Peyer's patch (tissue), 4 donors: ENCODE results near the gene GLTP. TPM values are rescaled to one million over a fixed set of nuclear protein-coding genes. Genes with fewer than 3 reads are reported as not detected.

Source experiments
- DNase-seq, 3 donors: peaks; one replicate each; pipeline ENCODE4 v3.0.0-alpha.2; 2017 to 2019
- H3K27ac ChIP-seq, 4 donors: fragments of 200-600 bp; sonication (generic); one replicate each; pipeline ENCODE4 v1.5.1; 2016 to 2019
- H3K27me3 ChIP-seq, 2 donors: fragments of 200-600 bp; sonication (generic); one replicate each; pipeline ENCODE4 v1.5.1; 2019
- H3K36me3 ChIP-seq, 3 donors: fragments of 200-600 bp; sonication (generic); one replicate each; pipeline ENCODE4 v1.5.1; 2016 to 2019
- H3K4me1 ChIP-seq, 4 donors: fragments of 200-600 bp; sonication (generic); one replicate each; pipeline ENCODE4 v1.5.1; 2016 to 2019
- H3K4me3 ChIP-seq, 4 donors: fragments of 200-600 bp; sonication (generic); 1 replicate in 3 of 4; 2 replicates in 1 of 4; pipeline ENCODE4 v1.5.1; 2016 to 2019; ENCODE audit warnings: mild to moderate bottlenecking in 1 of 4
- H3K9me3 ChIP-seq, 4 donors: fragments of 200-600 bp; sonication (generic); one replicate each; pipeline ENCODE4 v1.5.1; 2016 to 2019; ENCODE audit warnings: mild to moderate bottlenecking in 1 of 4
- CTCF ChIP-seq, 6 experiments: fragments of 450-650 bp in 4 of 6; fragments of 200-600 bp in 2 of 6; sonication (generic) in 1 of 6; IDR thresholded peaks; one replicate each; pipeline ENCODE4 v1.5.1; 2017 to 2019; ENCODE audit warnings: antibody characterized with exemption in 6 of 6, mild to moderate bottlenecking in 3 of 6, moderate library complexity in 1 of 6
- POLR2A ChIP-seq, 2 donors: fragments of 450-650 bp; IDR thresholded peaks; one replicate each; pipeline ENCODE4 v1.5.1; 2017; ENCODE audit warnings: antibody characterized with exemption in 2 of 2, mild to moderate bottlenecking in 2 of 2, moderate library complexity in 2 of 2
- total RNA-seq, 4 donors: library from RNA; depleted of rRNA; stranded (reverse); fragments of >200 nt; gene quantifications; one replicate each; pipeline ENCODE4 v1.1.0, GENCODE V29; 2016

GLTP gene
- total RNA-seq, 4 donors from 2014 or later, result 27.2 to 149 (median 141) TPM

GRCh38 chr12:109844983-109845823, 35.1 kb downstream of the GLTP start:
- peak; percentile 81 to 94 (median 92) for DNase-seq
- Histone ChIP-seq H3K36me3 (no peaks in the 10 kb centered on the region), H3K27me3 (no peaks in the 10 kb centered on the region), H3K4me3 (peak overlapping the region in 3 of 4 donors; percentile 7 to 38 (median 28)), H3K9me3 (no peaks in the 10 kb centered on the region), H3K4me1 (peaks cover 0 to 8% (median 3%) of the 10 kb centered on the region in 4 donors), H3K27ac (peak overlapping the region in 1 of 4 donors; percentile 44)
- TF ChIP-seq POLR2A (IDR thresholded peaks at IDR 0.05) (no peak), CTCF (IDR thresholded peaks at IDR 0.05) (peak; percentile 83 to 99 (median 98))

- no peaks in the 10 kb centered on the region for H3K9me3 ChIP-seq
- no peak overlapping the region for H3K27ac ChIP-seq
- TF ChIP-seq POLR2A (IDR thresholded peaks at IDR 0.05) (no peak), CTCF (IDR thresholded peaks at IDR 0.05) (no peak)
- H3K4me3 ChIP-seq, result no peak overlapping the region
- H3K27me3 ChIP-seq, result no peaks in the 10 kb centered on the region
- no peak for DNase-seq
- peaks cover 0 to 8% (median 3%) of the 10 kb centered on the region in 4 donors for H3K4me1 ChIP-seq
- H3K36me3 ChIP-seq, result no peaks in the 10 kb centered on the region
Measured at GRCh38 chr12:109844091-109844490, 36.2 kb downstream of the GLTP start.

- no peaks in the 10 kb centered on the region for H3K36me3 ChIP-seq
- TF ChIP-seq POLR2A (IDR thresholded peaks at IDR 0.05) (no peak), CTCF (IDR thresholded peaks at IDR 0.05) (no peak)
- peaks cover 0 to 8% (median 3%) of the 10 kb centered on the region in 4 donors for H3K4me1 ChIP-seq
Measured at GRCh38 chr12:109842021-109842420, 38.3 kb downstream of the GLTP start.

GRCh38 chr12:109841356-109841755, 39.0 kb downstream of the GLTP start:
- DNase-seq, result no peak
- H3K9me3 ChIP-seq, result no peaks in the 10 kb centered on the region
- H3K27me3 ChIP-seq, result no peaks in the 10 kb centered on the region
- peaks cover 0 to 8% (median 3%) of the 10 kb centered on the region in 4 donors for H3K4me1 ChIP-seq
- H3K4me3 ChIP-seq, result no peak overlapping the region
- H3K36me3 ChIP-seq, result no peaks in the 10 kb centered on the region
- TF ChIP-seq CTCF (IDR thresholded peaks at IDR 0.05), result no peak
- TF ChIP-seq POLR2A (IDR thresholded peaks at IDR 0.05), result no peak
- H3K27ac ChIP-seq, result no peak overlapping the region

More at GRCh38 chr12:109842021-109842420, 38.3 kb downstream of the GLTP start:
- Histone ChIP-seq H3K4me3 (no peak overlapping the region), H3K9me3 (no peaks in the 10 kb centered on the region), H3K27ac (no peak overlapping the region), H3K27me3 (no peaks in the 10 kb centered on the region)
- no peak for DNase-seq

- H3K27ac ChIP-seq, result no peak overlapping the region
- H3K9me3 ChIP-seq, result no peaks in the 10 kb centered on the region
- H3K4me3 ChIP-seq, result no peak overlapping the region
- DNase-seq, result peak in 1 of 3 donors; percentile 53
- H3K27me3 ChIP-seq, result no peaks in the 10 kb centered on the region
- H3K36me3 ChIP-seq, result no peaks in the 10 kb centered on the region
- peaks cover 0 to 5% (median 2%) of the 10 kb centered on the region in 4 donors for H3K4me1 ChIP-seq
- TF ChIP-seq POLR2A (IDR thresholded peaks at IDR 0.05) (no peak), CTCF (IDR thresholded peaks at IDR 0.05) (no peak)
Measured at GRCh38 chr12:109840305-109841074, 39.9 kb downstream of the GLTP start.
